GM12891 (cell line): Measurements from ENCODE around the gene KIF1A.

Experiments used
- DNase-seq: peaks from one replicate; pipeline ENCODE4 v3.0.0; 2011; ENCODE audit warnings: low spot score; ENCODE audit not compliant: insufficient read length
- FAIRE-seq: peaks from 2 replicates; lab custom pipeline; 2011; peaks lifted over from hg19 to GRCh38; lab: Jason Lieb, UNC
- PAX5 ChIP-seq: IDR thresholded peaks from 2 replicates; pipeline ENCODE4 v1.6.1; 2011; ENCODE audit warnings: low read length, moderate library complexity, mild to moderate bottlenecking; ENCODE audit not compliant: insufficient read depth, severe bottlenecking
- POLR2A ChIP-seq: IDR thresholded peaks from 2 replicates; pipeline ENCODE4 v1.6.1; 2011; ENCODE audit warnings: low read depth, low read length, control low read depth
- POLR2AphosphoS5 ChIP-seq: IDR thresholded peaks from 2 replicates; pipeline ENCODE4 v1.6.1; 2011; ENCODE audit warnings: low read depth, low read length, control low read depth
- POU2F2 ChIP-seq: IDR thresholded peaks from 2 replicates; pipeline ENCODE4 v1.6.1; 2011; ENCODE audit warnings: low read depth, mild to moderate bottlenecking, control low read depth, low read length, moderate library complexity
- SPI1 ChIP-seq: IDR thresholded peaks from 2 replicates; pipeline ENCODE4 v1.6.1; 2011; ENCODE audit warnings: low read depth, low read length, control low read depth
- TAF1 ChIP-seq: IDR thresholded peaks from 2 replicates; pipeline ENCODE4 v1.6.1; 2011; ENCODE audit warnings: low read depth, low read length, control low read depth

KIF1A gene

DNA sequence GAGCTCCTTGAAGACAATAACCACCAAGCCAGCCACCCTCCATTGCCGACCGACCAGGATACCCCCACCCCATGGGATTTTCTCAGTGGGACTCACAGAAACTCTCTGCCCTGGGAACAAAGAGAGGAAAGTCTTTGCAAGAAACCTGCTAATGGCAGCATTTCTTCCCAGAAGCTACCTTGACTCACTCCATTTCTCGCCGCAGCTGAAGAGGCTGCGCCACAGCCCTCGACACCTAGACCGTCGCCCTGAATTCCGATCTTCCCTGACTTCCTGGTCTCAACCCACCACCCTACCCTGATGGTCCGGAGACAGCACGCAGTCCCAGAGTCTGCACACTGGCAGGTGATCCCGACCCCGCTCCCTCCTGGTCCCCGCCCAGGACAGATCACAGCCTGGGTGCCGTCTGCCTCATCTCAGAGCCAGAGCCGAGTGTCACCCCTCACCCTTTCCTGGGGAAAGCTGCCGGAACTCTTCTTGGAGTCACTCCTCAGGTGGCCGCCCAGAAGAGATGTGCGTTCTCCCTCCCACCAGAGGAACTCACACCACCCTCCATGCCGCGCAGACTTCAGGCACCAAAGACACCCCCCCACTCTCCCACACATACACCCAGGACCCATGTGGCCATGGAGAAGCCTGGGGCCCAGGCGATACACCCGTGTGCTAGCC lies 103.8 kb downstream of the KIF1A start:
- FAIRE-seq (no peak), DNase-seq (no peak)
- TF ChIP-seq POLR2A (no peak), POU2F2 (no peak), SPI1 (no peak), PAX5 (no peak), TAF1 (no peak), POLR2AphosphoS5 (no peak)

GRCh38 chr2:240714747-240715725 lies 105.0 kb downstream of the KIF1A start:
- no peak for TF ChIP-seq POU2F2
- TF ChIP-seq POLR2AphosphoS5, result no peak
- no peak for TF ChIP-seq POLR2A
- TF ChIP-seq SPI1, result no peak
- TF ChIP-seq PAX5, result no peak
- TF ChIP-seq TAF1, result no peak
- no peak for DNase-seq
- no peak for FAIRE-seq

GRCh38 chr2:240713928-240714746 lies 105.9 kb downstream of the KIF1A start:
- DNase-seq (no peak), FAIRE-seq (no peak)
- no peak for TF ChIP-seq POLR2A
- no peak for TF ChIP-seq POLR2AphosphoS5
- TF ChIP-seq SPI1, result no peak
- TF ChIP-seq PAX5, result no peak
- no peak for TF ChIP-seq POU2F2
- TF ChIP-seq TAF1, result no peak

GRCh38 chr2:240713071-240713927 lies 106.7 kb downstream of the KIF1A start:
- no peak for TF ChIP-seq POLR2A
- no peak for TF ChIP-seq TAF1
- TF ChIP-seq SPI1, result no peak
- no peak for TF ChIP-seq POU2F2
- no peak for TF ChIP-seq PAX5
- no peak for TF ChIP-seq POLR2AphosphoS5
- DNase-seq, result no peak
- no peak for FAIRE-seq

DNA sequence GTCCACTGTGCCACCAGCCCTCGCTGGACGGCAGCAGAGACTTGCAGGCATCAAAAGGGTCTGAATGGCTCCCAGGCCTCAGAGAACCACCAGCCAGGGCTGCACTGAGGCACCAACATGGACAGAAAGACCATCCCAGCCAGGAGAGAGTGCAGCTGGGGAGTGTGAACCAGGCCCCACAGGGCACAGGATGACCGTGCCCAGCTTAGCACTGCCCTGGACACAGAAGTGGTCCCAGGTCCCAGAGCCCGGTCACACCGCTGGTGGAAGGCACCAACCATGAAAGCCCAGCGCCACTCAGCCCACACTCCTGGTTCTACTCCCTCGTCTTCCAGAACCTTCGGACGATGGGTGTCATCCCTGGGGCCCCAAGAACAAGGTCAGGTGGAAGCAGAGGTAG lies 107.9 kb downstream of the KIF1A start:
- no peak for TF ChIP-seq POLR2A
- no peak for TF ChIP-seq POU2F2
- TF ChIP-seq TAF1, result no peak
- TF ChIP-seq POLR2AphosphoS5, result no peak
- TF ChIP-seq PAX5, result no peak
- TF ChIP-seq SPI1, result no peak

GRCh38 chr2:240711701-240712100 lies 108.3 kb downstream of the KIF1A start:
- TF ChIP-seq SPI1 (no peak), TAF1 (no peak), POLR2AphosphoS5 (no peak), POU2F2 (no peak), PAX5 (no peak), POLR2A (no peak)
- FAIRE-seq (no peak), DNase-seq (no peak)

More for the DNA sequence above, 107.9 kb downstream of the KIF1A start:
- FAIRE-seq (no peak), DNase-seq (no peak)

DNA sequence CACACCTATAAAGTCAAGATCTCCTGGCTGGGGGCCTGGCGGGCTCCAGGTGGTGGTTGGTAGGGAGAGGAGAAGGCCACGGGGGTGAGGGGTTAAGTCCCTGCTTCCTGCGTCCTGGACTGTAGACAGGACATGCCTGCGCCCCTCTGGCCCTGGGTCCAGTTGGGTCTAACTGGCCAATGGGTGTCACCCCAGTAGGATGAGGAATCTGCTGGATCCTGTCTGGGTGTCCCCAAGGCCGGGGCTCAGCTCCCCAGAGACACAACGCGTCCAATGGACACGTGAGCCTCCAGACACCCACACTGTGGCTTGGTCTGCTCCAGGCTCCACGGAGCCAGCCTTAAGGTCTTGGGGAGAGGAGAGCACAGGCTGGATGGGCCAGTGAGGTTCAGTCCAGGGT lies 108.7 kb downstream of the KIF1A start:
- TF ChIP-seq POLR2A, result no peak
- no peak for TF ChIP-seq POLR2AphosphoS5
- no peak for TF ChIP-seq TAF1
- no peak for TF ChIP-seq PAX5
- TF ChIP-seq POU2F2, result no peak
- TF ChIP-seq SPI1, result no peak
- no peak for DNase-seq
- no peak for FAIRE-seq

DNA sequence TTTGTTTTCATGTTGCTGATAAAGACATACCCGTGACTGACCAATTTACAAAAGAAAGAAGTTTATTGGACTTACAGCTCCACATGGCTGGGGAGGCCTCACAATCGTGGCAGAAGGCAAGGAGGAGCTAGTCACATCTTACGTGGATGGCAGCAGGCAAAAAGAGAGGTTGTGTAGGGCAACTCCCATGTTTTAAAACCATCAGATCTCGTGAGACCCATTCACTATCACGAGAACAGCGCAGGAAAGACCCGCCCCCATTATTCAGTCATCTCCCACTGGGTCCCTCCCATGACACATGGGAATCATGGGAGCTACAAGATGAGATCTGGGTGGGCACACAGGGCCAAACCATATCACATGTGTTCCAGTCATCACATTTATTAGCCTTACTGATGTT lies 111.6 kb downstream of the KIF1A start:
- TF ChIP-seq POU2F2, result no peak
- no peak for TF ChIP-seq POLR2A
- no peak for TF ChIP-seq SPI1
- no peak for TF ChIP-seq TAF1
- TF ChIP-seq PAX5, result no peak
- TF ChIP-seq POLR2AphosphoS5, result no peak
- DNase-seq (no peak), FAIRE-seq (no peak)
